Gastroesophageal sphincter (tissue), 4 donors: ENCODE measurements around the gene GRAMD4. TPM values are rescaled to one million over a fixed set of nuclear protein-coding genes. Genes with fewer than 3 reads are reported as not detected.

ENCODE experiments used
- ATAC-seq: fragments of 150-250 bp; one replicate; pipeline ENCODE4 v1.9.1; 2016; ENCODE audit warnings: mild to moderate bottlenecking, moderate library complexity
- H3K27ac ChIP-seq, 4 donors: fragments of 200-600 bp; sonication (generic) in 3 of 4; 1 replicate in 3 of 4; 2 replicates in 1 of 4; pipeline ENCODE4 v1.5.1; 2016 to 2019
- H3K27me3 ChIP-seq: fragments of 200-600 bp; sonication (generic); one replicate; pipeline ENCODE4 v1.5.1; 2019
- H3K36me3 ChIP-seq, 2 donors: fragments of 200-600 bp; sonication (generic); one replicate each; pipeline ENCODE4 v1.5.1; 2019; ENCODE audit warnings: control low read depth in 1 of 2
- H3K4me1 ChIP-seq, 3 donors: fragments of 200-600 bp; sonication (generic); 1 replicate in 2 of 3; 2 replicates in 1 of 3; pipeline ENCODE4 v1.5.1; 2016 to 2019; ENCODE audit warnings: control low read depth in 2 of 3
- H3K4me3 ChIP-seq, 2 donors: fragments of 200-600 bp; sonication (generic); one replicate each; pipeline ENCODE4 v1.5.1; 2019; ENCODE audit warnings: mild to moderate bottlenecking in 1 of 2, moderate library complexity in 1 of 2
- H3K9me3 ChIP-seq, 3 donors: fragments of 200-600 bp; sonication (generic); one replicate each; pipeline ENCODE4 v1.5.1; 2017 to 2019; ENCODE audit warnings: control low read depth in 2 of 3
- CTCF ChIP-seq, 4 experiments: fragments of 200-600 bp in 2 of 4; fragments of 450-650 bp in 2 of 4; sonication (generic) in 1 of 4; IDR thresholded peaks; one replicate each; pipeline ENCODE4 v1.5.1; 2017 to 2019; ENCODE audit warnings: antibody characterized with exemption in 4 of 4, mild to moderate bottlenecking in 2 of 4, moderate library complexity in 2 of 4
- EP300 ChIP-seq: sonication (generic); formaldehyde crosslinking; IDR thresholded peaks from one replicate; pipeline ENCODE4 v1.6.1; 2017; ENCODE audit warnings: antibody characterized with exemption, mild to moderate bottlenecking
- POLR2A ChIP-seq, 2 donors: fragments of 450-650 bp; IDR thresholded peaks; one replicate each; pipeline ENCODE4 v1.6.1; 2017; ENCODE audit warnings: antibody characterized with exemption in 2 of 2, mild to moderate bottlenecking in 2 of 2, moderate library complexity in 1 of 2
- POLR2AphosphoS5 ChIP-seq: sonication (generic); formaldehyde crosslinking; IDR thresholded peaks from one replicate; pipeline ENCODE4 v1.6.1; 2017; ENCODE audit warnings: antibody characterized with exemption
- WGBS, 2 donors: methylation state at CpG; one replicate each; pipeline ENCODE4 v1.1.5; 2018; ENCODE audit warnings: low coverage in 1 of 2; 5-methylcytosine and 5-hydroxymethylcytosine counted together
- total RNA-seq, 4 donors: library from RNA; depleted of rRNA; stranded (reverse); fragments of >200 nt; gene quantifications; one replicate each; pipeline ENCODE4 v1.1.0, GENCODE V29; 2016

GRAMD4 gene
- total RNA-seq, 4 donors from 2014 or later: 10.8 to 53.3 (median 33.2) TPM

GRCh38 chr22:46677323-46678002, 57.3 kb downstream of the GRAMD4 start:
- Histone ChIP-seq H3K36me3 (peaks cover 0 to 63% of the 10 kb centered on the region in 2 donors), H3K27ac (no peak overlapping the region), H3K27me3 (no peaks in the 10 kb centered on the region), H3K4me3 (no peak overlapping the region), H3K4me1 (peaks cover 0 to 23% (median 13%) of the 10 kb centered on the region in 3 donors), H3K9me3 (no peaks in the 10 kb centered on the region)
- TF ChIP-seq POLR2A (IDR thresholded peaks at IDR 0.05) (no peak), EP300 (no peak), CTCF (IDR thresholded peaks at IDR 0.05) (no peak), POLR2AphosphoS5 (no peak)
- ATAC-seq: no peak
- 83 to 100% methylated on average over 2 to 7 of the region's 28 CpGs for WGBS, 2 donors

- ATAC-seq: no peak
- Histone ChIP-seq H3K9me3 (no peaks in the 10 kb centered on the region), H3K36me3 (peaks cover 0 to 64% of the 10 kb centered on the region in 2 donors), H3K27me3 (no peaks in the 10 kb centered on the region), H3K4me3 (no peak overlapping the region), H3K27ac (peak overlapping the region in 1 of 4 donors; percentile 19), H3K4me1 (peaks cover 0 to 23% (median 13%) of the 10 kb centered on the region in 3 donors)
- TF ChIP-seq POLR2AphosphoS5 (no peak), CTCF (IDR thresholded peaks at IDR 0.05) (no peak), POLR2A (IDR thresholded peaks at IDR 0.05) (no peak), EP300 (no peak)
- 90 to 100% methylated on average over 2 to 4 of the region's 31 CpGs for WGBS, 2 donors
These were observed 57.9 kb downstream of the GRAMD4 start for GRCh38 chr22:46678003-46678657.

- WGBS, 2 donors: 35 to 49% methylated on average over 2 to 15 of the region's 44 CpGs
- Histone ChIP-seq H3K27ac (peak overlapping the region in 3 of 4 donors; percentile 67 to 70 (median 68)), H3K4me3 (no peak overlapping the region), H3K27me3 (no peaks in the 10 kb centered on the region), H3K36me3 (peaks cover 0 to 55% of the 10 kb centered on the region in 2 donors), H3K4me1 (peaks cover 0 to 19% (median 13%) of the 10 kb centered on the region in 3 donors), H3K9me3 (no peaks in the 10 kb centered on the region)
- no peak for TF ChIP-seq POLR2A (IDR thresholded peaks at IDR 0.05)
- TF ChIP-seq CTCF (IDR thresholded peaks at IDR 0.05): no peak
- TF ChIP-seq POLR2AphosphoS5: no peak
- no peak for TF ChIP-seq EP300
- ATAC-seq: no peak
These were observed 58.9 kb downstream of the GRAMD4 start for GRCh38 chr22:46678785-46679700.

- Histone ChIP-seq H3K4me3 (no peak overlapping the region), H3K9me3 (no peaks in the 10 kb centered on the region), H3K27ac (peak overlapping the region in 3 of 4 donors; percentile 10 to 68 (median 67)), H3K4me1 (peaks cover 0 to 25% (median 13%) of the 10 kb centered on the region in 3 donors), H3K27me3 (no peaks in the 10 kb centered on the region), H3K36me3 (peaks cover 0 to 49% of the 10 kb centered on the region in 2 donors)
- TF ChIP-seq EP300: no peak
- TF ChIP-seq CTCF (IDR thresholded peaks at IDR 0.05): no peak
- no peak for TF ChIP-seq POLR2A (IDR thresholded peaks at IDR 0.05)
- TF ChIP-seq POLR2AphosphoS5: no peak
- no peak for ATAC-seq
- 16% methylated on average over 8 of the region's 16 CpGs; no CpG with 5 or more reads in 1 of the 2 donors for WGBS, 2 donors
These were observed 59.6 kb downstream of the GRAMD4 start for GRCh38 chr22:46679706-46680269.
